Daoy (cell line): ENCODE results near the gene FAM136A. TPM values are rescaled to one million over a fixed set of nuclear protein-coding genes. Genes with fewer than 3 reads are reported as not detected.
"Not testable (repeated sequence)": the region's sequence is repeated elsewhere in the genome, so short reads cannot be mapped to it uniquely, and the experiment has no call there.

ENCODE experiments used
- DNase-seq: peaks from one replicate; pipeline ENCODE4 v3.0.0-alpha.2; 2015; ENCODE audit warnings: low read depth
- total RNA-seq: library from RNA; depleted of rRNA; stranded (reverse); fragments of >200 nt; shearing (Covaris generic); gene quantifications from 2 replicates; pipeline ENCODE4 v1.2.3, GENCODE V29; 2014; rRNA removed

FAM136A gene
- 65.9 and 68.2 TPM in 2 replicates for total RNA-seq

DNA sequence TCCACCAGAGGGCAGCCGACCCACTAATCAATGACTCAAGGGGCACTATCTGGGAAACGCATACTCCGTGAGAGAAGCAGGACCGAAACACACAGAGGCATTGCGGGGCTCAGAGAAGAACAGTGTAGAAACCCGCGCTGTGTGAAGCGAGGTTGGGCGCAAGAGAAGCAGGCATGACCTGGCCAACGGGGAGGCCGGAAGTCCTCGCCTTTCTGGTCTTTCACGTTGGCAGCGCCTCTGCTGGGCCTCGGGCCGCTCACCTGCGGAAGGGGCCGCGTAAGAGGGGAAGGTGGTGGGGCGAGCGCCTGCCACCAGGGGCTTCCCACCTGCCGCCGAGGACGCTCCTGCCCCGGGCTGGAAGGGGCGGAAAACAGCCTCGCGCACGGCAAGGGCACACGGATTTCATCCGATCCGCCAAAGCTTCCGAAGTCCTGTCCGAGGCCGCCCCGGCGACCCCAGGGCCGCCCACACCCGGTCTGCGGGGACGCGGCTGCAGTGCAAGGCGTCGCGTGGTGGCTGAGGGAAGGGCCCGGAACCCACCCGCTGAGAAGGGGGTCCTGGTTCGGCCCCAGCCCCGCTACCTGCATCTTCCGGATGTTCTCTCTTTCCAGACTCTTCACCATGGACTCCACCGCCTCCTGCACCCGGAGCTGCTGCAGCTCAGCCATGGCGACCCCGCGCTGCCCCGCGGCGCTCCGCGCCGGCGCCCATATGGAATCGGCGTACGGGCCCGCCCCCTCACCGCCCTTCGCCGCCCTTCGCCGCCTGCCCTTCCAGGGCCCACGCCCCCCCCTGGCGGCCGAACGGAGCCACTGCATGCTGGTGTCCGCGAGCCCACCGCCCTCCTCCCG, at the start of gene FAM136A:
TSS of gene FAM136A (minus strand) at position 724 of the 851 bp plus-strand sequence. CDS start at position 668, 56 bp downstream.
- peak; percentile 91 for DNase-seq

DNA sequence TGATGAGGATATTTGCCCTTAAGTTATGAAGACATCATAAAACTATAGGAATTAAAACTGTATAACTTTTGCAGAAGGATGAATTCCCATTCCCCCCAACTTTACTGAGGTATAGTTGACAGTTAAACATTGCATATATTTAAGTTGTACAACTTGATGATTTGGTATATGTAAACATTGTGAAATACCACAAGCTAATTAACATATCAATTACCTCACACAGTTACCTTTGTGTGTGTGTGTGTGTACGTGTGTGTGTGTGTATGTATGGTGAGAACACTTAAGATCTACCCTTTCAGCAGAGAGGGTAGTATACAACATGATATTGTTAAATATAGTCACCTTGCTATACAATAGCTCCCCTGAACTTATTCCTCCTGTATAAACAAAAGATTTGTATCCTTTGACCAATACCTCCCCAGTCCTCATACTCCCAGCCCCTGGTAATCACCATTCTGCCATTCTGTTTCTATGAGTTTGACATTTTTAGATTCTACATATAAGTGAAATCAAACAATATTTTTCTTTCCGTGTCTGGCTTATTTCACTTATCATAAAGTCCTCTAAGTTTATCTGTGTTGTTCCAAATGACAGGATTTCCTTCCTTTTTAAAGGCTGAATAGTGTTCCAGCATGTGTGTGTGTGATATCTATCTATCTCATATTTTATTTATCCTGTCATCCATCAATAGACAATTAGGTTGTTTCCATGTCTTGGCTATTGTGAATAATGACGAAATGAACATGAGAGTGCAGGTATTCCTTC, 48.2 kb upstream of the FAM136A start:
- DNase-seq, result no peak

DNA sequence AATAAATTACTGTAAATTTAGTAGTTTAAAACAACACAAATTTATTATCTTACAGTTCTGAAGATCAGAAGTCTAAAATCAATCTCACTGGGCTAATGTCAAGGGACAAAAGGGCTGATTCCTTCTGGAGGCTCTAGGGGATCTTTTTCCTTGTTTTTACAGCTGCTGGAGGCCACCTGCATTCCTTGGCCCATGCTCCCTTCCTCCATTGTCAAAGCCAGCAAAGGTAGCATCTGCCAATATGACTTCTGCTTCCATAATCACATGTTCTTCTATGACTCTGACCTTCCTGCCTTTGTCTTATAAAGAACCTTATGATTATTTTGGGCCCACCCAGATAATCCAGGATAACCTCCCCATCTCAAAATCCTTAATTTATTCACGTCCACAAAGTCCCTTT, 46.0 kb upstream of the FAM136A start:
- no peak for DNase-seq

DNA sequence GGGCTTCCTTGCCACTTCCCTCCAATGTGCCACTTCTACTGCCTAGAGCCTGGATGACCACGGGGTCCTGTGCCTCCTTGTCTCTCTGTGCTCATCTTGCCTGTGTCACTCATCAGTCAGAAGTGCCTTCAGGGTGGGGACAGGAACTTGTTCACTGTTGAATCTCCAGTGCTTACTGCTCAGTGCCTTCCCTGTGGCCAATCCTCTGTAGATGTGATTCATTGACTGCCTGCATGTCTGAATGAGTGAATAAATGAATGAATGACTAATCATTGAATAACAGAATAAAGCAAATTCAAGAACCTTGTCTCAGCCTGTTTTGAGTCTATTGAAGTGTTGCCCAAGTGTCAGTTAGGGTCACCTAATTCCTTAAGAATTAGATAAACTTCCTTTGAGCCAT, 42.3 kb upstream of the FAM136A start:
- peak; percentile 27 for DNase-seq

DNA sequence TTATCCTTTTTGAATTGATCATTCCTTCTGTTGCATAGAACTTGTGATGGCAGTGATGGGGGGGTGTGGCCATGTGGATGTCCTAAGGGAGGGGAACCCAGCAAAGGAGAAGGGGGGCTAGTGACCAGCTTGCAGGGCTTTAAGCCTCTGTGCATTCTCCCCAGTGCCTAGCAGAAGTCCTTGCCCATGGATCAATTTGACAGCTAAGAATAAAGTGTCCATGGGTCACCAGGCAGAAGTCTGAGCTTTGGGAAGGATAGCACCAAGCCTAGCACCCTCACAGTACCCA, 39.6 kb upstream of the FAM136A start:
- DNase-seq, result no peak

DNA sequence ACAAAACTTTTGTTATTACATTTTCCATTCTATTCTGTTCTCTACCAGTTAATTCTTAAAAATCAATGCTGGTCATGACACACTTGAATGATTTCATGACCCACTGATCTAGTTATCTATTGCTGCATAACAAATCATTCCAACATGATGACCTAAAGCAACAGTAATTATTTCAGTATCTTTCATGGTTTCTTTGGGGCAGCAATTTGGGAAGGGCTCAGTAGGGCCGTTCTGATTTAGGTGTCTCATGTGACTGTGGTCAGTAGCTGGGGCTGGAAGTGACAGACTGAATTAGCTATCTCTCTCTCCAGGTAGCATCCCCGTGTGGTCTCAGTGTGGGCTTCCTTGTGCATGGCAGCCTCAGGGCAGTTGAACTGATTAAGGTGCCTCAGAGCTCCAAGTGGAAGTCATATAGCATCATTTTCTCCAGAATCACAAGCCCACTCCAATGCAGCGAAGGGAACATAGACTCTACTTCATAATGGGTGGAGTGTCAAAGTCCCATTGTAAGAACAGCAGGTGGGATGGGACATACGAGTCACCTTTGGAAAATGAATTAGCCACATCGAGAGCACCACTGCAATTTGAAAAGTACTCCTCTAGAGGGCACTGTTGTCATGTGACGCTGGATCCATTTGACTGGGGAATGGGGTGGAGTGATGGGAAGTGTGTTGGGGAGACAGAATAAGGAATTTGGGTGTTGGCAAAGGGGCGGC, 39.1 kb upstream of the FAM136A start:
- peak; percentile 49 for DNase-seq

DNA sequence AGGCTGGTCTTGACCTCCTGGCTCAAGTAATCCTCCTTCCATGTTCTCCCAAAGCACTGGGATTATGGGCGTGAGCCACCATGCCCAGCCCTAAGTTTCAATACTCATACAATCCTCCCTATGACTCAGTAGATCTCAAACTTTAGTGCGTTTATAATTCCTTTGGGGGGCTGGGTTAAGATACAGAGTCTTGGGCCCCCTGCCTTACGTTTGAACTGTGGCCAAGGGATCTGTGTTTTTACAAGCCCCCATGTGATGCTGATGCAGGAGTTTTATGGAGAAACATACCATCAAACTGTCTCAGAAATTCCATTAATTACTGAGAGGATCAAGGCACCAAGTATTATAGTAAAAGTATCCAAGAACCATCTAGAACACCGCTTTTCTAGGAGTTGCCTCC, 38.2 kb upstream of the FAM136A start:
- DNase-seq, result no peak

DNA sequence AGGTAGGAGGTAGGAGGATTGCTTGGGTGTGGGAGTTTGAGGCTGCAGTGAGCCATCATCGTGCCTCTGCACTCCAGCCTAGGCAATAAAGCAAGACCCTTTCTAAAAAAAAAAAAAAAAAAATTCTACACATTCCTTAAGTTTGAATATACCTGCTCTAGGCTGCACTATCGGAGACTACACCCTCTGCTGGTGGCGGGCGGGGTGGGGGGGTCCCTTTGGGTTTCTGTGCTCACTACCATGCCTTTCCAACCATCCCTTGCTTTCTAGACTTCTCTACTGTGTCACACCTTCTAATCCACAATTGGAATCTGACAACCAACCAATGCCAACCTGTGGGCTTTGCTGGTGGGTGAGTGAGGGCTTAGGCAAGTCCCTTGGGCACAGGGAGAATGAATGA, 34.7 kb upstream of the FAM136A start:
- DNase-seq, result no peak

DNA sequence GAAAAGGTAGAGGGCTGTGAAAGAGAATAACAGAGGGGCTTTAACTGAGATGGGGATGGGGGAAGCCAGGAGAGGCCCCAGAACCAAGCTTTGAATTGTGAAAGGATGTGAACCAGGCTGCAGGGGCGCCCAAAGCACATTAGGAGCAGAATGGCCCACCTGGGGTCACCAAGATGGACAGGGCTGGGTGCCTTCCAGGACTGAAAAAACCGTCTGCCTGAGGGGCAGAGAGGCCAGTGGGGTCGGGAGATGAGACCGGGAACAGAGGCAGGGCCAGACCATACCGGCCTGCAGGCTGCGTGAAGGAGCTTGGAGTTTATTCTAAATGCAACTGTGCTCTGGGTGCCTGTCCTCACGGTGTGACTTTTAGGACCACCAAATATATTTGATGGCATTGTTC, 29.1 kb upstream of the FAM136A start:
- no peak for DNase-seq

DNA sequence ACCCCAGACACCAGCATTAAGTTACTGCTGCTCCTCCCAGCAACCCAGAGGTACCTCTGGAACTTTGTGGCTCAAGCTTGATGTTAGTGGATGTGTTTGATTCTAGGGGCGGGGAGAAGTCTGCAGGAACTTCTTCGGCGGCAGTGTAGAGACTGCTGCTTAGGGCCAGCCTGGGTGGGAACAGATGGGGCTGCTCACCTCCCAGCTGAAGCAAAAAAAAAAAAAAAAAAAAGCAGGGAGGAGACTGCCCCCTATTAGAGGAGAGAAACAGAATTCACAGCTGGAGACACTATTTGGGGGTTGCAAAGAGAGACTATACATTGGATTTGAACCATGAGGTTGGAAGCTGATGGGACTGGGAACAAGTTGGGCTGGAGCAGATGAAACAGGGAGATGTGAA, 28.6 kb upstream of the FAM136A start:
- DNase-seq, result no peak

DNA sequence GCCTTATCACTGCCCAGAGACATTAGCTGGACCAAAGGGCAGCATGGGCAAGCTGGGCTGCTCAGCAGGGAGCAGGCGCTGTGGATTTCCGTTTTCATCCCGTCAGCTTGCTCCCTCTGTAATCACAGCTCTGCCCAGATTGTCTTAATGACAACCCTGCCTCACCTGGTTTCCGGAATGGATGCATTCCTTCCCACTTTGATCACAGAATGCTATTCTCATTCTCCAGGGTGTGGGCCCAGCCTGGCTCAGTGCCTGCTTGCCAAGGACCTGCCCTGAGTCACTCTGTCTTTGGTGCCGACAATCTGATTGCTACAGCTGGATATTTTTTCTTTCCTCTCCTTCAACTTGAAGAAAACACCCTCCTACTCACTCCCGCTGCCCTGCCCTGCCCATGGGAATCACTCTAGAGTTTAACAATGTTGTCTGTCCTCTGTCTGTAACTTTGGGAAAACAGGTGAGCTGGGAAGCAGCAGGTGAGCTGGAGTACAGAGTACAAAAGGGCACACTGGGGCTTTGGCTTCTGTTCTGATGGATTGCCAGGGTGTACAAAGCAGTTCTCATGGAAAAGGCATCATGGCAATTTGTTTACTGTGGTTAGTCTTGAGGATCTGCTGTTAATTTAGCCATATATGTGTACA, 27.2 kb upstream of the FAM136A start:
- DNase-seq, result peak; percentile 72

DNA sequence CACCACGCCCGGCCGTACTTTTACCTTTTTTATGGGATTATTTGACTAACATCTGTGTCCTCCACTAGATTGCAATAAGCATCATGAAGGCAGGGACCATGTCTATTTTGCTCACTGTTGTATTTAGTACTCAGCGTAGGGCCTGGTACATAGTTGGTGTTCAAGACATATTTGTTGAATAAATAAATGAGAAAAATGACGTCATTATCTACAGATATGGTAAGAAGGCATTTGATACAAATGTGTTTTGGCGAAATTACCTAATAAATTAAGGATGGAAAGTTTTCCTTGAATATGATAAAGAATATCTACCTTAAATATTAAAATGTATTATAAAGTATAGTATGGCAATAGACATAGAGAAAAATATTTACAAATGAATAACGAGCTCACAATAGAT, 24.0 kb upstream of the FAM136A start:
- no peak for DNase-seq

DNA sequence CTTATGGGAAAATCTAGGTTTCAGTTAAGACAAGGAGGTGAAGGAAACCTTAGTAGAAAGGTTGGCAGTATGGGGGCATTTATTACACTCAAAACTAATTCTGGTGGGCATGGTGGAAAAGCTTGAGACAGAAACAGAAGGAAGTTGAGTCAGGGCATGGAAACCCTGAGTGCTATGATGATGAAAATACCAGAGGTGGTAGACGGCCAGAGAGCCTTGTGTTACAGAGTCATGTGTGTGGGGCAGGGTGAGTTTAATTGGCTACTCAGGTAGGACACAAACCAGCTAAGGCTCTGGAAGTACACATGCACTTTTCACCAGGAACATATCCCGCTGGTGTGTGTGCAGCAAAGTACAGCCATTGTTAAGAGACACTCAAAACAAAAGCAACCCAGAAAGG, 20.7 kb upstream of the FAM136A start:
- DNase-seq, result no peak

DNA sequence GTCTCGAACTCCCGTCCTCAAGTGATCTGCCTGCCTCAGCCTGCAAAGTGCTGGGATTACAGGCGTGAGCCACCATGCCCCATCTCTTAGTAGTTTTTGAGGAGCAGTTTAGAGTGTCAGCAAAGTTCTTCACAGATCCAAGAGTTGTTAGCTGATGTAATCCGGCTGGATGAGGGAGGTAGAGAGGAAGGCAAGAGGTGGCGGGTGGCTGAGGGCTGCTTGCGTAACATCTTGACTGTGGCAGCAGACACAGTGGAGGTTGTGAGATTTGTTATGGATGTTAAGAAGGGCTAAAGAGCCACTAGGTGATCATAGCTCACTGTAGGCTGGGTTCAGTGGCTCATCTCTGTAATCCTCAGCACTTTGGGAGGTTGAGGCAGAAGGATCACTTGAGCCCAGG, 19.5 kb upstream of the FAM136A start:
- DNase-seq, result no peak

DNA sequence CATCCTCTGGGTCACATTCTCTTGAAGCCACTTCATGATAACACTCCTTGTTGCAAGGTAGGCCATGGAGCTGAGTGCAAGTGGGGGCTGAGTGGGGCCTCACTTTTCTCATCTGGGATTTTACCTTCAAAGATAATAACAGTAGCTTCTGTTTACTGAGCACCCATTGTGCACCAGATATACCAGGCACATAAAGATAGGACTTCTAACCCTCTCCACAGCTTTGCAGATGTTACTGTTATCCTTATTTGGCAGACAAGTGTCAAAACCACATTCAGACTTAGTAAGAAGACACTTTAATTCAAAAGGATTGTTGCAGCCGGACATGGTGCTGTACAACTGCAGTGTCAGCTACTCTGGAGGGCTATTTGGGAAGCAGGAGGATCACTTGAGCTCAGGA, 12.8 kb upstream of the FAM136A start:
- no peak for DNase-seq

DNA sequence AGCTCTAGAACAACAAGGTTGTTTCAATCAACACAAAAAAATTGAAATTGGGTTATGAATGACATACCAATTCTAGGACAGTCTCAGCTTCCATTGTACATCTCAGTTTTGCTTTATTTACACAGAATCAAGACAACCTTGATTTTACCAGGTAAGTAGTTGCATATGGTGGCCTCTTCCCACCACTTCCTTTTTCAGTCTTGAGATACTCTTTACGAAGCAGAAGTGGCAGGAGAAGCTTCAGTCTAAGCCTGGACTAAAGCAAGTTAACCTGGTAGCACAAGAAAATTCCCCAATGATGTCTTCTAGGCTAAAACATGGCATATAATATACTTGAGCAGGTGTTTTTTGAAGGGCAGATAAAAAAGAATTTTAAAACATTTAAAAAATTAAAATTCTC, 10.7 kb upstream of the FAM136A start:
- no peak for DNase-seq

DNA sequence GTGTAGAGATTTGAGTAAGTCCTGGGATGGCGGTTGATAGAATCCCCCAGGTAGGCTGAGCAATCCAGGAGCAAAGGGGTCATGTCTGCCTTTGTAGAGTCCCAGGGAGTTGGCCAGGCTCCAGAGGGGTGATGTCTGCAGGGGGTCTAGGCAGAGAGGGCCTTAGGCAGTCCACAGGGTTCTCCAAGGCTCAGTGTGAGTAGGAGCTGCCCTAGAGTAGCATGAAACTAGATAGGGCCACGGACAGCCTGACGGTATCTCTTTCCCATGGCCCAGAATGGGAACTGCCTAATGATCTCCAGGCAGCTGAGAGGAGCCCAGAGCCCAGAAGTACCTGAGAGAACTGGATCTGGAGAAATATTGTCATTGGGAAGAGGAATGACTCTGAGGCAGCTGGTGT, 9.0 kb upstream of the FAM136A start:
- DNase-seq, result no peak

DNA sequence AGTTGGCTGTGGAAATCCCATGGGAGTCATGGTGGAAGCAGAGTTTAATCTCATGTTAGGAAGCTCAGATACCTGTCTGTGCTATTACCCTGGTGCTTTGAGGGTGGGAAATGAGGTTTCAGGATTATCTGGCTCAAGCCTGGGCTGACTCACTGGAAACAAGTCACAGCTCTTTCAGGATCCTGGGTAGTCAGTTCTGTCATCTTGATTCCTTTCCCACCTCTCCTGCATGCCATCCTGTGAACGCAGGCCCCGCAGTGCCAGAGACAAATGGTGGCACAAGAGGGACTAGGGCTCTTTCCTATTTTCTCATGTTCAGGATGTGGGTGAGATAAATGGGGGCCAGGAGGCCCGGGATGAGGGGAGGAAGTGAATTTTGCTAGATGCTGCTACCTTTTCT, 3.7 kb upstream of the FAM136A start:
- peak; percentile 9 for DNase-seq

DNA sequence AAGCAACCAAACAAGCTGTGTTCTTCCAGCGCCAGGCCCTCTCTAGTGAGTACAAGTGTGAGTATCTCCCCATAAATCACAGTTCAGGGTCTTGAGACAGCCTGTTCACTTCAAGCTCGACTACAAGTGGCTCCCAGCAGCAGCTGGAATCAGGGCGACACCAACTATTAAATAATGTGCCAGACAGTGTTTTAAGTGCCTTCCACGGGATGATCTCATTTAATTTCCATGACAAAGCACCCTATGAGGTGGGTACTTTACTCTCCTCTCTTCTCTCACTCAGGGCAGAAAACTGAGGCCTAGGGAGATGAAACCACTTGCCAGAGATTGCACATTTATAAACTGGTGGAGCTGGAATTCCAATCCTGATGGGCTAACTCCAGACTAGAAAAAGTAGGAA, 2.6 kb upstream of the FAM136A start:
- no peak for DNase-seq

DNA sequence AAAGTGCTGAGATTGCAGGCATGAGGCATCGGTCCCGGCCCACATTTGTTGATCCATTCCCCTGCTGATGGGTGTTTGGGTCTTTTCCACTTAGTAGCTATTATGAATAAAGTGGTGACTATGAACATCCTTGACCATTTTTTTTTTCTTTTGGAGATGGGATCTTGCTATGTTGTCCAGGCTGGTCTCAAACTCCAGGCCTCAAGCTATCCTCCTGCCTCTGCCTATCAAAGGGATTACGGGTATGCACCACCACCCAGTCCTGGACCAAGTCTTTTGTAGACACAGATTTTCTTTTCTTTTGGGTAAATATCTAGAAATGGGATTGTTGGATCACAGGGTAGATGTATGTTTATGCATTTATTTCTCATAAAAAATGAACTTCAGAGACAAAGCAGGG, 1.3 kb upstream of the FAM136A start:
- DNase-seq, result no peak

DNA sequence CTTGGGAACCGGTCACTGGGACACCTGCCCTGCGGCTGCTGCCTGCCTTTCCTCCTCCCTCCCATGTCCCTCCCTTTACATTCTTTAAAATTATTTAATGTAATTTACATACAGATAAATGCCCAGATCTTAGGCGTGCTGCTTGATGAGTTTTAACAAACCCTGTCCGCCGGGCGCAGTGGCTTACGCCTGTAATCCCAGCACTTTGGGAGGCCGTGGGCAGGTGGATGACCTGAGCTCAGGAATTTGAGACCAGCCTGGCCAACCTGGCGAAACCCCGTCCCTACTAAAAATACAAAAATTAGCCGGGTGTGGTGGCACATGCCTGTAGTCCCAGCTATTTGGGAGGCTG, 304 bp upstream of the FAM136A start:
- not testable (repeated sequence) for DNase-seq

DNA sequence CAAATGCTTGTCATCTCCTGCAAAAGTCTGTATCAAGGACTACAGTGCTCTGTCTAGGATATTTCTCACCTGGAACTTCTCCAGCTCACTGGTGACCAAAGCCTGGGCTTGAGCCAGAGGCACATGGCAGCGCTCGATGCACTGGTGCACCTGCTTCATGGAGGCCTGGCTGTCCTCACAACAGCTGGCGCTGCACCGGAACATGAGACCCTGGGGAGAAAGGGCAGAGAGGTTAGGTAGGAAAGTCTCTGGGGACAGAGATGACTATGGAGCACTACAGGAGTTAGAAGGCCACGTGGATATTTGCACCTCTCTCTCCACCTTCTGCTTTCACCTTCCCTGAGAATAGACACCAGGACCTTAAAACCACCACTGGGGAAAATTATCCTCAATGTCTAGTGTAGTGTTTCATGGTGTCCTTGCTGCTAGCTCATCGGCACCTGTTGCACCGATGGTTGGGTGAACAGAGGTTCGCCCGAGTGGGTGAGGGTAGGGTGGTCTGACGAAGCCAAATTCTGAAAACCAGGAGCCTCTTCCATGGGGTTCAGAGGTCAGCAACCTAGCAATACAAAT, 1.0 kb downstream of the FAM136A start:
- DNase-seq, result no peak
